ENCODE results near the gene CYSRT1. TPM values are rescaled to one million over a fixed set of nuclear protein-coding genes. Genes with fewer than 3 reads are reported as not detected.
A peak's percentile ranks its signal among the peaks of the same experiment; 100 is the strongest.

CYSRT1 gene
- total and polyA plus RNA-seq, 10 donors = 0.36 to 0.94 (median 0.64) TPM; not detected in 5

DNA sequence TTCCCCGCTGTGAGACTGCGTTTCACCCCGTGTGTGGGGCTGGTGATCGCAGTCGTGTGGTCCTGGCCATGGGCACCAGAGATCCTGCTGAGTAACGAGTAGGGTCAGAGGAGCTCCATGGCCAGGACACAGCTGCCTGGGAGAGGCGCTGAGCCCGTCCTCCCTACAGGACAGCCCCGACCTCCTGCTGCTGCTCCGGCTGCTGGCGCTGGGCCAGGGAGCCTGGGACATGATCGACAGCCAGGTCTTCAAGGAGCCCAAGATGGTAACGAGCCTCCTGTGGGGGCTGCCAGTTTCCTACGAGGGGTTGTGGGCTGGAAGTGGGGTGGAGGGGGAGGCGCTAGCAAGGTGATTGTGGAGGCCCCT, 41.2 kb downstream of the CYSRT1 start:
- Histone ChIP-seq H3K27me3 (replicated peaks in 1 of 7) (no peaks in the 10 kb centered on the region), H3K4me3 (no peak overlapping the region), H3K9me3 (no peaks in the 10 kb centered on the region), H3K4me1 (peaks cover 12 to 53% (median 34%) of the 10 kb centered on the region in 6 donors), H3K36me3 (peaks cover 0 to 93% (median 39%) of the 10 kb centered on the region in 6 donors), H3K27ac (peak overlapping the region in 1 of 8 donors; percentile 14)
- TF ChIP-seq, protein P1, sequence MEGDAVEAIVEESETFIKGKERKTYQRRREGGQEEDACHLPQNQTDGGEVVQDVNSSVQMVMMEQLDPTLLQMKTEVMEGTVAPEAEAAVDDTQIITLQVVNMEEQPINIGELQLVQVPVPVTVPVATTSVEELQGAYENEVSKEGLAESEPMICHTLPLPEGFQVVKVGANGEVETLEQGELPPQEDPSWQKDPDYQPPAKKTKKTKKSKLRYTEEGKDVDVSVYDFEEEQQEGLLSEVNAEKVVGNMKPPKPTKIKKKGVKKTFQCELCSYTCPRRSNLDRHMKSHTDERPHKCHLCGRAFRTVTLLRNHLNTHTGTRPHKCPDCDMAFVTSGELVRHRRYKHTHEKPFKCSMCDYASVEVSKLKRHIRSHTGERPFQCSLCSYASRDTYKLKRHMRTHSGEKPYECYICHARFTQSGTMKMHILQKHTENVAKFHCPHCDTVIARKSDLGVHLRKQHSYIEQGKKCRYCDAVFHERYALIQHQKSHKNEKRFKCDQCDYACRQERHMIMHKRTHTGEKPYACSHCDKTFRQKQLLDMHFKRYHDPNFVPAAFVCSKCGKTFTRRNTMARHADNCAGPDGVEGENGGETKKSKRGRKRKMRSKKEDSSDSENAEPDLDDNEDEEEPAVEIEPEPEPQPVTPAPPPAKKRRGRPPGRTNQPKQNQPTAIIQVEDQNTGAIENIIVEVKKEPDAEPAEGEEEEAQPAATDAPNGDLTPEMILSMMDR (IDR thresholded peaks at IDR 0.05 in 8 of 11, conservative IDR thresholded peaks at IDR 0.05 in 3 of 11) = no peak
- peak in 1 of 3 donors; percentile 30 for TF ChIP-seq POLR2AphosphoS5 (IDR thresholded peaks at IDR 0.05)
- intact Hi-C loops (cut with DNase I; ENCODE audit: low total_unique reads) = no loop called here
- 75 to 100% (median 92%) methylated on average over 2 to 15 of the region's 15 CpGs for WGBS, 5 donors
- peak; percentile 65 for DNase-seq

DNA sequence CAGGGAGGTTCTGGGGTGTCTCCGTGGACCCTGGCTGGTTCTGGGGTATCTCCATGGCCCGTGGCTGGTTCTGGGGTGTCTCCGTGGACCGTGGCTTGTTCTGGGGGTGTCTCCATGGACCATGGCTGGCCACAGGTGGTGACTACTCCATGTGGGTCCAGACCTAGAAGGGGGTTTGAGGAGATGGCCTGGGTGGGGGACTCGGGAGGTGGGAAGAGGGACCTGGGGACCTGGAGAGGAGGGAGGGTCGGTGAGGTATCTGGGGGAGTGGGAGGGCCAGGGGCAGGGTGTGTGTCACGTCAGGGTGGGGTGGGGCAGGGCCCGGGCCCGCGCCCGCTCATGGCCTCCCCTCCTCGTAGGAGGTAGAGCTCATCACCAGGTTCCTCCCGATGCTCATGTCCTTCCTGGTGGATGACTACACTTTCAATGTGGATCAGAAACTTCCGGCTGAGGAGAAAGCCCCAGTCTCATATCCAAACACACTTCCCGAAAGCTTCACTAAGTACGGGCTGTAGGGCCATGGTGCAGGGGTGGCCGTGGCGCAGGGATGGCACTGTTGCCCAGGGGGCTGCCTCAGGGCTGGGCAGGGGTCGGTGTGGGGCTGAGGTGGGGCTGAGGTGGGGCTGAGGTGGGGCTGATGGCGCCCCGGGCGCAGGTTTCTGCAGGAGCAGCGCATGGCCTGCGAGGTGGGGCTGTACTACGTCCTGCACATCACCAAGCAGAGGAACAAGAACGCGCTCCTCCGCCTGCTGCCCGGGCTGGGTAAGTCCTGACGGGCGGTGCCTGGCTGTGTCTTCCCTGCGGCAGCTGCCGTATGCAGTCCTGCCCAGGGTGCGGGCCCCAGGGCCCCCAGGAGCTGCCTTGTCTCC, 41.8 kb downstream of the CYSRT1 start:
- TF ChIP-seq, protein P1 (IDR thresholded peaks at IDR 0.05 in 8 of 11, conservative IDR thresholded peaks at IDR 0.05 in 3 of 11) = no peak
- TF ChIP-seq POLR2AphosphoS5 (IDR thresholded peaks at IDR 0.05) (peak in 1 of 3 donors; percentile 33), POLR2A (IDR thresholded peaks at IDR 0.05) (no peak)
- Histone ChIP-seq H3K36me3 (peaks cover 0 to 91% (median 41%) of the 10 kb centered on the region in 6 donors), H3K27ac (peak overlapping the region in 2 of 8 donors; percentile 14 to 70), H3K9me3 (no peaks in the 10 kb centered on the region), H3K4me3 (no peak overlapping the region), H3K27me3 (replicated peaks in 1 of 7) (no peaks in the 10 kb centered on the region), H3K4me1 (peaks cover 12 to 60% (median 36%) of the 10 kb centered on the region in 6 donors)
- DNase-seq = peak; percentile 78
- intact Hi-C loops (cut with DNase I; ENCODE audit: low total_unique reads) = no loop called here
- WGBS, 5 donors = 90 to 95% (median 90%) methylated on average over 28 to 34 of the region's 34 CpGs

DNA sequence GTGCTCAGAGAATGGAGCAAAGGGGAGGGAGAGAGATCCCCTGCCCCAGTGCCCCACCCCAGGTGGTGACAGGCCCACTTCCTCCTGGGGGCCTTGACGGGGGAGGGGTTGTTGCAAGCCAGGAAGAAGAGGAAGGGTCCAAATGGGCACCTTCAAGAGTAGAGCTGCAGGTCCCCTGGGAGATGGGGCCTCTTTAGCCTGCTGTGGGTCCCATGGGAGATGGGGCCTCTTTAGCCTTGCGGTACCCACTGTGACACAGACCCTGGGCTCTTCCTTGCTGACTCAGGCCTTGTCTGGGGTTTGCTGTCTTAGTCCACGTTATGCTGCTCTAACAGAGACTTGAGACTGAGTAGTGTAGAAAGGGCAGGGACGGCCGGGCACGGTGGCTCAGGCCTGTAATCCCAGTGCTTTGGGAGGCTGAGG, 43.0 kb downstream of the CYSRT1 start:
- TF ChIP-seq, protein P1 (IDR thresholded peaks at IDR 0.05 in 8 of 11, conservative IDR thresholded peaks at IDR 0.05 in 3 of 11) = no peak
- peak in 1 of 3 donors; percentile 25 for TF ChIP-seq POLR2AphosphoS5 (IDR thresholded peaks at IDR 0.05)
- no peaks in the 10 kb centered on the region for H3K9me3 ChIP-seq
- peak overlapping the region in 6 of 8 donors; percentile 3 to 82 (median 70) for H3K27ac ChIP-seq
- intact Hi-C loops (cut with DNase I; ENCODE audit: low total_unique reads) = no loop called here
- DNase-seq = peak; percentile 73
- H3K4me1 ChIP-seq = peaks cover 12 to 69% (median 36%) of the 10 kb centered on the region in 6 donors
- 62 to 68% (median 66%) methylated on average over 5 to 6 of the region's 6 CpGs for WGBS, 5 donors
- H3K36me3 ChIP-seq = peaks cover 0 to 98% (median 52%) of the 10 kb centered on the region in 6 donors
- H3K4me3 ChIP-seq = peak overlapping the region in 2 of 8 donors; percentile 41 to 70
- no peaks in the 10 kb centered on the region for H3K27me3 ChIP-seq (replicated peaks in 1 of 7)

Data from spleen (tissue), 11 donors.